ENCODE results near the gene KCTD1. TPM values are rescaled to one million over a fixed set of nuclear protein-coding genes. Genes with fewer than 3 reads are reported as not detected.

KCTD1 gene
- total and polyA plus RNA-seq, 2 of the 8 experiments (the other 6 are each of a cell fraction or from before 2014, with no cell fraction given), result 7.7 to 14.0 TPM

- H4K8ac ChIP-seq (ENCODE audit: extremely low read depth, insufficient read depth, low read length), result no peak overlapping the region
- DNase-seq (ENCODE audit: low read depth in 1 of 2, low spot score in 2 of 2), result no peak
- no peak overlapping the region for H3K18ac ChIP-seq (ENCODE audit: extremely low read depth, low read length)
- no peaks in the 10 kb centered on the region for H3K9me3 ChIP-seq (ENCODE audit: insufficient read depth in 2 of 2, low read depth in 1 of 2, low read length in 1 of 2)
- no peak overlapping the region for H3K56ac ChIP-seq (replicated peaks; ENCODE audit: insufficient read length, low read depth, low read length)
- FAIRE-seq, result no peak
- no peak overlapping the region for H3K14ac ChIP-seq (ENCODE audit: insufficient read length)
- H3K4ac ChIP-seq (replicated peaks; ENCODE audit: insufficient read length, low read depth, low read length), result no peak overlapping the region
- no peaks in the 10 kb centered on the region for H3K23me2 ChIP-seq (ENCODE audit: low read depth, low read length)
- H2BK120ac ChIP-seq (replicated peaks; ENCODE audit: low read depth, low read length), result no peak overlapping the region
- CTCF ChIA-PET (ENCODE audit: partially characterized antibody), result interaction anchor here (0.9 to 1.3 kb wide), 3 partner anchors 36 to 53 kb away, joined by 3 to 5 read pairs (median 4); no protein-coding TSS in a partner anchor
- TF ChIP-seq HDAC2 (IDR thresholded peaks at IDR 0.05; ENCODE audit: borderline replicate concordance in 1 of 2, low read depth in 2 of 2, low read length in 2 of 2) (no peak), CREB1 (IDR thresholded peaks at IDR 0.05) (no peak), SAP30 (IDR thresholded peaks at IDR 0.05; ENCODE audit: insufficient read depth, insufficient replicate concordance, low read length) (no peak), SIX5 (IDR thresholded peaks at IDR 0.05; ENCODE audit: low read depth, low read length) (no peak), RNF2 (IDR thresholded peaks at IDR 0.05; ENCODE audit: borderline replicate concordance, low read depth, low read length, missing control alignments, poor library complexity, severe bottlenecking) (no peak), MAX (IDR thresholded peaks at IDR 0.05) (no peak), POU5F1 (IDR thresholded peaks at IDR 0.05; ENCODE audit: low read depth, low read length) (no peak), CBX5 (IDR thresholded peaks at IDR 0.05; ENCODE audit: low read depth, low read length) (no peak), KDM1A (IDR thresholded peaks at IDR 0.05; ENCODE audit: borderline replicate concordance, low read length) (no peak)
- H4K91ac ChIP-seq (replicated peaks; ENCODE audit: insufficient read length, low read length), result no peak overlapping the region
- H3K9ac ChIP-seq (replicated peaks in 1 of 4; ENCODE audit: extremely low read depth in 1 of 4, low read depth in 3 of 4, low read length in 3 of 4), result no peak overlapping the region
- no peak overlapping the region for H3K4me3 ChIP-seq (ENCODE audit: extremely low read depth in 1 of 4, insufficient read depth in 2 of 4, low read depth in 3 of 4, low read length in 4 of 4)
- H2BK12ac ChIP-seq (ENCODE audit: low read depth, low read length), result no peak overlapping the region
- no peak overlapping the region for H2BK15ac ChIP-seq (ENCODE audit: low read length)
- H2AK5ac ChIP-seq (ENCODE audit: low read depth, low read length), result no peak overlapping the region
- H3K4me1 ChIP-seq (replicated peaks in 1 of 4; ENCODE audit: control insufficient read depth in 3 of 4, insufficient read depth in 4 of 4, low read length in 3 of 4), result peaks cover 0 to 8% (median under 1%) of the 10 kb centered on the region in 4 experiments; a peak in 2 of 7 replicates
- H4K5ac ChIP-seq (ENCODE audit: insufficient read length, low read depth, low read length), result no peak overlapping the region
- 90% methylated on average over 10 of the region's 10 CpGs; no CpG with 5 or more reads in 1 of the 2 experiments for WGBS, 2 experiments (ENCODE audit: extremely low coverage in 1 of 2, insufficient coverage in 1 of 2, insufficient read length in 1 of 2, insufficient replicate concordance in 2 of 2, low coverage in 1 of 2, low lambda C conversion rate in 2 of 2, missing lambda C conversion rate in 1 of 2)
- no peak overlapping the region for H2BK5ac ChIP-seq (ENCODE audit: low read depth, low read length)
- no peak overlapping the region for H3K4me2 ChIP-seq (ENCODE audit: insufficient read depth in 1 of 2, low read depth in 2 of 2, low read length in 2 of 2)
- no peaks in the 10 kb centered on the region for H3K36me3 ChIP-seq (ENCODE audit: control insufficient read depth in 2 of 4, insufficient read depth in 4 of 4, low read length in 3 of 4)
- no peak overlapping the region for H3K23ac ChIP-seq (ENCODE audit: insufficient read length)
- no peak overlapping the region for H2BK20ac ChIP-seq (ENCODE audit: low read length)
- H4K20me1 ChIP-seq (replicated peaks in 1 of 2; ENCODE audit: control insufficient read depth in 1 of 2, insufficient read depth in 2 of 2, low read length in 2 of 2), result no peaks in the 10 kb centered on the region
- POLR2A ChIA-PET (ENCODE audit: partially characterized antibody), result interaction anchor here (1.1 kb wide), 1 partner anchor 27 kb away, joined by 3 read pairs; no protein-coding TSS in a partner anchor
- H2AFZ ChIP-seq (ENCODE audit: low read length), result no peak overlapping the region
- H3K79me1 ChIP-seq (ENCODE audit: low read depth, low read length), result peaks cover 2% of the 10 kb centered on the region; the same call in 1 of the 2 replicates
- H3K27ac ChIP-seq (ENCODE audit: low read depth, low read length), result no peak overlapping the region
- no peaks in the 10 kb centered on the region for H3K79me2 ChIP-seq (ENCODE audit: control insufficient read depth in 1 of 2, insufficient read depth in 2 of 2, low read length in 2 of 2)
- no peaks in the 10 kb centered on the region for H3K27me3 ChIP-seq (replicated peaks in 1 of 4; ENCODE audit: control insufficient read depth in 3 of 4, extremely low read depth in 1 of 4, insufficient read depth in 3 of 4, low read length in 3 of 4)
Observed at GRCh38 chr18:26511339-26512071, 36.8 kb downstream of the KCTD1 start.

All from H1 (cell line).